IMR-90 (cell line): ENCODE data around the gene NNT. TPM values are rescaled to one million over a fixed set of nuclear protein-coding genes. Genes with fewer than 3 reads are reported as not detected.
A peak's percentile ranks its signal among the peaks of the same experiment; 100 is the strongest.

Experiments
- ATAC-seq: fragments of 200-7000 bp; cut with Tn5 transposase; 2 replicates; pipeline ENCODE4 v1.9.1; 2020; ENCODE audit warnings: low read depth, mild to moderate bottlenecking, moderate library complexity
- BruUV-seq: library from RNA; stranded (reverse); fragments of 400-500 nt; replicated peaks from 2 replicates; lab custom pipeline; 2021; lab: Mats Ljungman, UMichigan
- CTCF ChIA-PET: fragments of 300-600 bp; formaldehyde crosslinking; extraction: SDS; loops from one replicate; lab custom pipeline; 2021; ENCODE audit warnings: antibody characterized with exemption; lab: Yijun Ruan, JAX
- POLR2A ChIA-PET: fragments of 300-600 bp; sonication (Branson Sonifier 250); formaldehyde crosslinking; loops from one replicate; lab custom pipeline; 2022; ENCODE audit warnings: antibody characterized with exemption; ENCODE audit not compliant: unreplicated experiment; lab: Charles Lee
- DNase-seq: peaks from one replicate; pipeline ENCODE4 v3.0.0; 2013
- H2AFZ ChIP-seq: replicated peaks from 2 replicates; pipeline ENCODE3; 2013; ENCODE audit warnings: low read length, mild to moderate bottlenecking; ENCODE audit not compliant: poor library complexity
- H2AK5ac ChIP-seq: 2 replicates; pipeline ENCODE4 v1.6.1; 2013; ENCODE audit warnings: low read depth, low read length, inconsistent platforms
- H2AK9ac ChIP-seq: replicated peaks from 2 replicates; pipeline ENCODE3; 2013; ENCODE audit warnings: mild to moderate bottlenecking, low read depth, low read length, moderate library complexity; ENCODE audit not compliant: poor library complexity
- H2BK120ac ChIP-seq: 2 replicates; pipeline ENCODE4 v1.6.1; 2013; ENCODE audit warnings: low read depth, low read length, inconsistent platforms
- H2BK15ac ChIP-seq: 3 replicates; pipeline ENCODE4 v1.6.1; 2013; ENCODE audit warnings: low read depth, low read length, inconsistent platforms
- H2BK20ac ChIP-seq: 2 replicates; pipeline ENCODE4 v1.6.1; 2013; ENCODE audit warnings: low read depth, mild to moderate bottlenecking, inconsistent platforms, low read length, moderate library complexity
- H2BK5ac ChIP-seq: 2 replicates; pipeline ENCODE4 v1.6.1; 2013; ENCODE audit warnings: mild to moderate bottlenecking, low read depth, low read length, inconsistent platforms; ENCODE audit not compliant: poor library complexity, severe bottlenecking
- H3K14ac ChIP-seq: replicated peaks from 2 replicates; pipeline ENCODE4 v1.6.1; 2013; ENCODE audit warnings: low read depth, low read length, inconsistent platforms
- H3K18ac ChIP-seq: 2 replicates; pipeline ENCODE4 v1.6.1; 2013; ENCODE audit warnings: low read depth, low read length, control low read depth
- H3K23ac ChIP-seq: 2 replicates; pipeline ENCODE4 v1.6.1; 2013; ENCODE audit warnings: low read depth, low read length, inconsistent platforms
- H3K27ac ChIP-seq: 2 replicates; pipeline ENCODE4 v1.5.1; 2013; ENCODE audit warnings: mild to moderate bottlenecking, control low read depth, low read length; ENCODE audit not compliant: insufficient read depth
- H3K27me3 ChIP-seq: 2 replicates; pipeline ENCODE4 v1.6.1; 2013; ENCODE audit warnings: low read length; ENCODE audit not compliant: control insufficient read depth, insufficient read depth
- H3K36me3 ChIP-seq: 2 replicates; pipeline ENCODE4 v1.6.1; 2013; ENCODE audit warnings: low read length, mixed read lengths; ENCODE audit not compliant: control insufficient read depth, insufficient read depth
- H3K4ac ChIP-seq: 2 replicates; pipeline ENCODE4 v1.6.1; 2013; ENCODE audit warnings: low read depth, low read length, inconsistent platforms
- H3K4me1 ChIP-seq: 2 replicates; pipeline ENCODE4 v1.6.1; 2013; ENCODE audit warnings: low read length, mixed read lengths; ENCODE audit not compliant: control insufficient read depth, insufficient read depth
- H3K4me2 ChIP-seq: 2 replicates; pipeline ENCODE4 v1.6.1; 2013; ENCODE audit warnings: low read depth, mild to moderate bottlenecking, control low read depth, low read length, moderate library complexity
- H3K4me3 ChIP-seq: 2 replicates; pipeline ENCODE4 v1.5.1; 2013; ENCODE audit warnings: low read depth, mild to moderate bottlenecking, control low read depth, low read length, moderate library complexity; ENCODE audit not compliant: insufficient read depth
- H3K56ac ChIP-seq: 2 replicates; pipeline ENCODE4 v1.6.1; 2013; ENCODE audit warnings: low read length, inconsistent platforms; ENCODE audit not compliant: insufficient read depth; ENCODE audit errors: extremely low read depth
- H3K79me1 ChIP-seq, 2 experiments: 2 replicates each; pipeline ENCODE4 v1.6.1; 2013; ENCODE audit warnings: low read length in 2 of 2, inconsistent platforms in 1 of 2, low read depth in 1 of 2
- H3K9ac ChIP-seq: 2 replicates; pipeline ENCODE4 v1.6.1; 2013; ENCODE audit warnings: low read depth, low read length, control low read depth
- H3K9me1 ChIP-seq: 2 replicates; pipeline ENCODE4 v1.6.1; 2013; ENCODE audit warnings: low read length, inconsistent platforms; ENCODE audit not compliant: insufficient read depth
- H3K9me3 ChIP-seq: 2 replicates; pipeline ENCODE4 v1.6.1; 2013; ENCODE audit warnings: low read length; ENCODE audit not compliant: control insufficient read depth, insufficient read depth
- H4K20me1 ChIP-seq: 2 replicates; pipeline ENCODE4 v1.6.1; 2013; ENCODE audit warnings: low read length, inconsistent platforms; ENCODE audit not compliant: insufficient read depth
- H4K5ac ChIP-seq: 2 replicates; pipeline ENCODE4 v1.6.1; 2013; ENCODE audit warnings: mild to moderate bottlenecking, low read depth, low read length, control low read depth
- H4K8ac ChIP-seq, 2 experiments: 2 replicates each; pipeline ENCODE4 v1.6.1; 2013; ENCODE audit warnings: low read depth in 2 of 2, low read length in 2 of 2, control low read depth in 1 of 2, inconsistent platforms in 1 of 2
- H4K91ac ChIP-seq: 2 replicates; pipeline ENCODE4 v1.6.1; 2013; ENCODE audit warnings: low read depth, low read length, inconsistent platforms; ENCODE audit not compliant: insufficient read depth
- CHD1 ChIP-seq: IDR thresholded peaks from 2 replicates; pipeline ENCODE4 v1.6.1; 2012; ENCODE audit warnings: low read depth, low read length, improper control_type of control experiment
- ELK1 ChIP-seq: fragments of 150-350 bp; IDR thresholded peaks from 2 replicates; pipeline ENCODE4 v1.6.1; 2016; ENCODE audit warnings: low read depth, mild to moderate bottlenecking, low read length, moderate library complexity, borderline replicate concordance
- MAFK ChIP-seq: IDR thresholded peaks from 2 replicates; pipeline ENCODE4 v1.6.1; 2012; ENCODE audit warnings: low read depth, low read length, improper control_type of control experiment
- RFX5 ChIP-seq: IDR thresholded peaks from 2 replicates; pipeline ENCODE4 v1.8.0; 2012; ENCODE audit warnings: low read depth, mild to moderate bottlenecking, low read length, moderate library complexity
- SMC3 ChIP-seq: fragments of 150-350 bp; IDR thresholded peaks from 2 replicates; pipeline ENCODE4 v1.6.1; 2016; ENCODE audit warnings: low read depth, mild to moderate bottlenecking, antibody characterized with exemption, low read length, moderate library complexity
- WGBS, 2 experiments: methylation state at CpG; one replicate each; pipeline versions ENCODE4 v1.1.5 to v1.1.7; 2013; ENCODE audit warnings: missing lambda C conversion rate in 2 of 2; ENCODE audit not compliant: insufficient read length in 1 of 2; ENCODE audit errors: extremely low coverage in 2 of 2; 5-methylcytosine and 5-hydroxymethylcytosine counted together
- dilution Hi-C: fragments of 300-500 bp; cut with HindIII; formaldehyde crosslinking; loops from one replicate; pipeline ENCODE4 v1.14.3; 2018; ENCODE audit warnings: low sequenced_read_pairs; ENCODE audit not compliant: unreplicated experiment
- in situ Hi-C: fragments of 300-500 bp; cut with MboI; formaldehyde crosslinking; loops from 3 replicates; pipeline ENCODE4 v1.14.3; 2019; ENCODE audit warnings: low sequenced_read_pairs, inconsistent platforms, mixed read lengths
- intact Hi-C: fragments of 100-400 bp; cut with micrococcal nuclease; formaldehyde crosslinking; loops from 2 replicates; pipeline ENCODE4 v1.10.0; 2022
- polyA plus RNA-seq, 3 experiments: library from polyadenylated mRNA; depleted of rRNA; stranded (reverse); fragments of >200 nt; gene quantifications; 2 replicates each; pipeline ENCODE4 v1.2.3, GENCODE V29; 2012; ENCODE audit warnings: low replicate concordance in 1 of 3
- total RNA-seq: library from RNA; depleted of rRNA; stranded (reverse); fragments of >200 nt; gene quantifications from 2 replicates; pipeline ENCODE4 v1.2.3, GENCODE V29; 2012

NNT gene
- total and polyA plus RNA-seq, 2 of the 4 experiments (the other 2 are of a cell fraction), result 23.1 to 57.2 TPM

GRCh38 chr5:43691893-43692292 lies 88.9 kb downstream of the NNT start:
- no peaks in the 10 kb centered on the region for H3K9me1 ChIP-seq
- no peak overlapping the region for H4K91ac ChIP-seq
- H2BK15ac ChIP-seq, result no peak overlapping the region
- H3K79me1 ChIP-seq, result peaks cover 8 to 11% of the 10 kb centered on the region in 2 experiments; a peak in 3 of 4 replicates
- no peak overlapping the region for H3K23ac ChIP-seq
- no peak overlapping the region for H3K4ac ChIP-seq
- no peak overlapping the region for H3K18ac ChIP-seq
- H3K9ac ChIP-seq, result no peak overlapping the region
- H3K4me2 ChIP-seq, result no peak overlapping the region
- H4K5ac ChIP-seq, result no peak overlapping the region
- intact Hi-C loops (no loop called here), in situ Hi-C loops (no loop called here), dilution Hi-C loops (no loop called here)
- H2AFZ ChIP-seq, result no peak overlapping the region
- no TSS peak for BruUV-seq
- no CpG with 5 or more reads among the region's 1 CpG for WGBS, 2 experiments
- no peak overlapping the region for H3K14ac ChIP-seq
- no peak overlapping the region for H2AK9ac ChIP-seq
- no peak overlapping the region for H2AK5ac ChIP-seq
- no peak overlapping the region for H2BK120ac ChIP-seq
- ChIA-PET CTCF (no interaction called here), POLR2A (no interaction called here)
- no peaks in the 10 kb centered on the region for H3K9me3 ChIP-seq
- no peak overlapping the region for H2BK20ac ChIP-seq
- no peaks in the 10 kb centered on the region for H4K20me1 ChIP-seq
- H3K4me3 ChIP-seq, result no peak overlapping the region
- TF ChIP-seq RFX5 (no peak), ELK1 (no peak), CHD1 (no peak), SMC3 (no peak), MAFK (peak; percentile 33; the same call in 1 of the 2 replicates)
- no peak overlapping the region for H3K27ac ChIP-seq
- H3K4me1 ChIP-seq, result 0 out of 2 replicates have a peak, but pooled peaks cover 2% of the 10 kb centered on the region
- H3K56ac ChIP-seq, result no peak overlapping the region
- H4K8ac ChIP-seq, result no peak overlapping the region
- DNase-seq (no peak), ATAC-seq (no peak)
- no peaks in the 10 kb centered on the region for H3K36me3 ChIP-seq
- no peaks in the 10 kb centered on the region for H3K27me3 ChIP-seq
- no peak overlapping the region for H2BK5ac ChIP-seq
